Prostate gland (tissue), 2 donors: ENCODE data around the gene RIMBP2.

Experiments
- CTCF ChIP-seq, 4 experiments: fragments of 200-600 bp in 2 of 4; fragments of 450-650 bp in 2 of 4; sonication (generic) in 2 of 4; IDR thresholded peaks; 1 replicate in 3 of 4; 2 replicates in 1 of 4; pipeline ENCODE4 v1.5.1; 2016 to 2019; ENCODE audit warnings: antibody characterized with exemption in 4 of 4, mild to moderate bottlenecking in 2 of 4, moderate library complexity in 2 of 4
- POLR2A ChIP-seq: fragments of 450-650 bp; IDR thresholded peaks from one replicate; pipeline ENCODE4 v1.6.1; 2016; ENCODE audit warnings: antibody characterized with exemption, mild to moderate bottlenecking
- POLR2AphosphoS5 ChIP-seq: sonication (generic); formaldehyde crosslinking; IDR thresholded peaks from one replicate; pipeline ENCODE4 v1.6.1; 2017; ENCODE audit warnings: antibody characterized with exemption

GRCh38 chr12:130401703-130402102, 314.4 kb downstream of the RIMBP2 start:
- TF ChIP-seq POLR2A: no peak
- peak in 1 of 4 experiments; percentile 20 for TF ChIP-seq CTCF (IDR thresholded peaks at IDR 0.05)
- TF ChIP-seq POLR2AphosphoS5: no peak
